ENCODE data around the gene MTMR1. TPM values are rescaled to one million over a fixed set of nuclear protein-coding genes. Genes with fewer than 3 reads are reported as not detected.

Gene MTMR1
- total RNA-seq, 1 donor from 2014 or later, result 28.4 TPM

DNA sequence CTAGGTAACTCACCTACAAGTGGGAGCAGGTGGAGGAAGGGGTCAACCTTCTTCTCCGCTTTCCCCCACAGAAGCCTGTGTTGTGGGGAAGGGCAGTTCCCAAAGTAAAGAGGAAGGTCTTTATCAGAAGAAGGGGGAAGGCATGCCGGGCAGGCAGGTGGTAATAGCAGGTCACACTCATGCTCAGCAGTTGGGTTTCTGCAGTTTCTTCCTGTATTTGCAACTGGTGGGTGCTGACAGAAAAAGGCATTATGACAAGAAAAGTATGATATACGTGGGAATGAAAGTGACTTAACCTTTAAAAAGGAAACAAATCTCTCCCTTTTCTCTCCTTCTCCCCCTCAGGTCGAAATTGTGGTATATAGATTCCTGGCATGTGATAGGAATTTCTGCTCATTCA lies 3.7 kb downstream of the MTMR1 start:
- H3K4me1 Mint-ChIP-seq (ENCODE audit: low read depth), result peaks cover 3% of the 10 kb centered on the region
- no peak overlapping the region for H3K27ac Mint-ChIP-seq
- no peak overlapping the region for H3K4me3 Mint-ChIP-seq (ENCODE audit: low read depth)
- no peak for DNase-seq (ENCODE audit: low spot score, unreplicated experiment)
- TF ChIP-seq, protein P1, sequence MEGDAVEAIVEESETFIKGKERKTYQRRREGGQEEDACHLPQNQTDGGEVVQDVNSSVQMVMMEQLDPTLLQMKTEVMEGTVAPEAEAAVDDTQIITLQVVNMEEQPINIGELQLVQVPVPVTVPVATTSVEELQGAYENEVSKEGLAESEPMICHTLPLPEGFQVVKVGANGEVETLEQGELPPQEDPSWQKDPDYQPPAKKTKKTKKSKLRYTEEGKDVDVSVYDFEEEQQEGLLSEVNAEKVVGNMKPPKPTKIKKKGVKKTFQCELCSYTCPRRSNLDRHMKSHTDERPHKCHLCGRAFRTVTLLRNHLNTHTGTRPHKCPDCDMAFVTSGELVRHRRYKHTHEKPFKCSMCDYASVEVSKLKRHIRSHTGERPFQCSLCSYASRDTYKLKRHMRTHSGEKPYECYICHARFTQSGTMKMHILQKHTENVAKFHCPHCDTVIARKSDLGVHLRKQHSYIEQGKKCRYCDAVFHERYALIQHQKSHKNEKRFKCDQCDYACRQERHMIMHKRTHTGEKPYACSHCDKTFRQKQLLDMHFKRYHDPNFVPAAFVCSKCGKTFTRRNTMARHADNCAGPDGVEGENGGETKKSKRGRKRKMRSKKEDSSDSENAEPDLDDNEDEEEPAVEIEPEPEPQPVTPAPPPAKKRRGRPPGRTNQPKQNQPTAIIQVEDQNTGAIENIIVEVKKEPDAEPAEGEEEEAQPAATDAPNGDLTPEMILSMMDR (IDR thresholded peaks at IDR 0.05; ENCODE audit: unreplicated experiment), result no peak
- H3K9me3 Mint-ChIP-seq (ENCODE audit: low read depth), result peaks cover 12% of the 10 kb centered on the region
- H3K27me3 Mint-ChIP-seq, result no peaks in the 10 kb centered on the region
- H3K36me3 Mint-ChIP-seq (ENCODE audit: insufficient read depth), result peaks cover 5% of the 10 kb centered on the region

DNA sequence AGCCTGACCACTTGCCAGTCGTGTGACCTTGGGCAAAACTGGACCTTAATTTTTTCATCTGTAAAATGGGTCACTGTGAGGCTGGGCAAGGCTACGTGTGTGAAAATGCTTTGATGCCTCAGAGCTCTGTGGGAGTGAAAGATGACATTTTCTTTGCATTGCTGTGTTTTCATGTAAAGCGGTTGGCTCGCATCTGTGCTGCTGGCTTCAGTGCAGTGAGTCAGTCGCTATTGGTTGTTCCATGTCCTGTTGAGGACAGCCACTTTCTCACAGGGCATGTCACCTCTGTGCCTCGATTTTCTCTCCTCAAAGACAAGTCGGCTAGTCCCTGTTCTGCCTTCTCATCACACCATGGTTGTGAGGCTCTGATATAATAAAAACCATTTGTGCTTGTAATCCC lies 4.4 kb downstream of the MTMR1 start:
- Mint-ChIP-seq H3K36me3 (ENCODE audit: insufficient read depth) (peaks cover 5% of the 10 kb centered on the region), H3K4me1 (ENCODE audit: low read depth) (peaks cover 3% of the 10 kb centered on the region), H3K27ac (no peak overlapping the region), H3K27me3 (no peaks in the 10 kb centered on the region), H3K4me3 (ENCODE audit: low read depth) (no peak overlapping the region), H3K9me3 (ENCODE audit: low read depth) (peaks cover 12% of the 10 kb centered on the region)
- TF ChIP-seq, protein P1 (IDR thresholded peaks at IDR 0.05; ENCODE audit: unreplicated experiment), result no peak
- DNase-seq (ENCODE audit: low spot score, unreplicated experiment), result no peak

DNA sequence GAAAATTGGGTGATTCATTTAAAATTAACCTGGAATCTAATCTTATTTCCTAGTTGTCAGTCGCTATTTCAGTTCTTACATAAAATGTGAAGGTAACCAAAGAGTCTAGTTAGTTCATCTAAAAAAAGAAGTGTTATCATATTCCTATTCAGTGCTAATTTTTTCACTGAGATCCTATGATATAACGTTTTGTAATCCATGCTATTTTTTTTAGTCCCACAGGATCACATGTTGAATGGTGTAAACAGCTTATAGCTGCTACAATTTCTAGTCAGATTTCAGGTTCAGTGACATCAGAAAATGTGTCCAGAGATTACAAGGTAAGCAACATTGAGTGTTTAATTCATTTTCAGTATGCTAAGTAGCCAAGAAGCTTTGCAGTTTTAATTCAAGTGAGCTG lies 5.8 kb downstream of the MTMR1 start:
- H3K36me3 Mint-ChIP-seq (ENCODE audit: insufficient read depth), result peaks cover 5% of the 10 kb centered on the region
- H3K4me1 Mint-ChIP-seq (ENCODE audit: low read depth), result peaks cover 3% of the 10 kb centered on the region
- peaks cover 12% of the 10 kb centered on the region for H3K9me3 Mint-ChIP-seq (ENCODE audit: low read depth)
- H3K27ac Mint-ChIP-seq, result no peak overlapping the region
- no peak overlapping the region for H3K4me3 Mint-ChIP-seq (ENCODE audit: low read depth)
- TF ChIP-seq, protein P1 (IDR thresholded peaks at IDR 0.05; ENCODE audit: unreplicated experiment), result no peak
- H3K27me3 Mint-ChIP-seq, result no peaks in the 10 kb centered on the region
- no peak for DNase-seq (ENCODE audit: low spot score, unreplicated experiment)

DNA sequence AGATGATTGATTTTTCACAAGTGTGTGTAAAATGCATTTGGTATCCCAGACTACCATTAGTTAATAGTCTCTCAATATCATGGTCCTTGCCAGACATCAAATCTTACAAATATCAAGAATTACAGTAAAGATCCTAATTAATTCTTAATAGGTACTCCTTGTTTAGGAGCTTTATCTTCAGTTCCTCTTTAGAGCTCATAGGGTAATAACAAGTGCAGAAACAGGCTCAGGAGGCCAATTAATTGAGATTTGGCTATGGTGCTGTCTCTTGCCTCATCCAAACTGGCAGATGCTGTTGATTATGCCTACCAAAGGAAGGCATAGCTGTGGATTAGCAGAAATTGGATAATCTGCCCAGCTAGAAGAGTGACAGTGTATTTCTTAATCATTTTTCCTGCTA lies 6.9 kb downstream of the MTMR1 start:
- no peaks in the 10 kb centered on the region for H3K27me3 Mint-ChIP-seq

DNA sequence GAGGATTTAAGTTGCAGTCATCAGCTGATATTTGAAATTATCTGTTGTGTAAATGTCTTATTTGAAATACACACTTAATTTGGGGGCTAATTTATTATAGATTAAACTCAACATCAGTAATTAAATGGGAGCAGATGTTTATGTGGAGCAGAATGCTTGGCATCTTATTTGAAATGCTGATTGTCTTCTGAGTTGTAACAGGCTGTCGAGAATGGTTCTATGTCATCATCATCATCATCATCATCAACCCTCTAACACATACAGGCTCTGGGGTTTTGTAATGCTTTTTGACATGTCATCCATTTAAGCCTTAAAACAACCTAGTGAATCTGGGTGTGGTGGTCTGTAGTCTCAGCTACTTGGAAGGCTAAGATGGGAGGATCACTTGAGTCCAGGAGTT lies 8.2 kb downstream of the MTMR1 start:
- no peaks in the 10 kb centered on the region for H3K27me3 Mint-ChIP-seq
- no peak overlapping the region for H3K27ac Mint-ChIP-seq
- TF ChIP-seq, protein P1 (IDR thresholded peaks at IDR 0.05; ENCODE audit: unreplicated experiment), result no peak
- no peak for DNase-seq (ENCODE audit: low spot score, unreplicated experiment)
- no peaks in the 10 kb centered on the region for H3K36me3 Mint-ChIP-seq (ENCODE audit: insufficient read depth)
- H3K4me3 Mint-ChIP-seq (ENCODE audit: low read depth), result no peak overlapping the region
- H3K9me3 Mint-ChIP-seq (ENCODE audit: low read depth), result peaks cover 6% of the 10 kb centered on the region
- no peaks in the 10 kb centered on the region for H3K4me1 Mint-ChIP-seq (ENCODE audit: low read depth)

More for the DNA sequence above, 6.9 kb downstream of the MTMR1 start:
- no peak overlapping the region for H3K4me3 Mint-ChIP-seq (ENCODE audit: low read depth)
- peaks cover 1% of the 10 kb centered on the region for H3K4me1 Mint-ChIP-seq (ENCODE audit: low read depth)
- H3K9me3 Mint-ChIP-seq (ENCODE audit: low read depth), result peaks cover 10% of the 10 kb centered on the region
- TF ChIP-seq, protein P1 (IDR thresholded peaks at IDR 0.05; ENCODE audit: unreplicated experiment), result no peak
- H3K36me3 Mint-ChIP-seq (ENCODE audit: insufficient read depth), result peaks cover 5% of the 10 kb centered on the region
- no peak overlapping the region for H3K27ac Mint-ChIP-seq
- no peak for DNase-seq (ENCODE audit: low spot score, unreplicated experiment)
